T1000 (cell line): ENCODE measurements around the gene CCDC9.

Source experiments
- DNase-seq: peaks from one replicate; lab custom pipeline; 2025; ENCODE audit warnings: mixed read lengths; lab: John Stamatoyannopoulos, UW

CCDC9 gene

DNA sequence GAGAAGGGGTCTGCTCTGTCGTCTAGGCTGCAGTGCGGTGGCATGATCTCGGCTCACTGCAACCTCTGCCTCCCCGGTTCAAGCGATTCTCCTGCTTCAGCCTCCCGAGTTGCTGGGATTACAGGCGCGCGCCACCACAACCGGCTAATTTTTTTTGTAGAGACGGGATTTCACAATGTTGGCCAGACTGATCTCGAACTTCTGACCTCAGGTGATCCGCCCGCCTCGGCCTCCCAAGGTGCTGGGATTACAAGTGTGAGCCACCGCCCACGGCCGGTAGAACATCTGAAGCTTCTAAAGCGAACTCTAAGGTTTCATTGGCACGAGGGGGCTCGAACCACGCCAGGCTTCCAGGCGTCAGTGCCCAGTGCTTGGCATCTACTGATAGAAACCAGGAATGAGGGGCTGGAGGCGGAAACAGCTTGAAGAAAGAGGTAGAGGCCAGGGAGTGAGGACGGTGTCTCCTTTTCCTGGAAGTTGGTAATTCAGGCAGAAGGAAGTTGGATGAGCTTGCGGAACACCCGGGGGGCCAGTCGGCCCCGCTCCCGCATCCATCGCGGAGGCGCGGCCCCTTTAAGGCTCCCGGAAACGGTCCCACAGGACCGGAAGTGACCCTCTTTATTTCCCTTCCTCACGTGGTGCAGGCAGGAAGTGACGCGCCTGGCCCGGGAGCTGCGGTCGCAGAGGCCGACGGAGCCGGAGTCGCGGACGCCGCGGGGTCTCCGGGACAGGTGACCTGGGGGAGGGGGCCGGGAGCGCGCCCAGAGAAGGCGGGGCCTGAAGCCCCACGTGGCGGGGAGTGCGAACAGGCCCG lies at the start of gene CCDC9:
Gene CCDC9 (plus strand): TSS at position 647 of the 814 bp plus-strand sequence. CDS start 1,876 bp downstream, outside the sequence.
- no peak for DNase-seq

DNA sequence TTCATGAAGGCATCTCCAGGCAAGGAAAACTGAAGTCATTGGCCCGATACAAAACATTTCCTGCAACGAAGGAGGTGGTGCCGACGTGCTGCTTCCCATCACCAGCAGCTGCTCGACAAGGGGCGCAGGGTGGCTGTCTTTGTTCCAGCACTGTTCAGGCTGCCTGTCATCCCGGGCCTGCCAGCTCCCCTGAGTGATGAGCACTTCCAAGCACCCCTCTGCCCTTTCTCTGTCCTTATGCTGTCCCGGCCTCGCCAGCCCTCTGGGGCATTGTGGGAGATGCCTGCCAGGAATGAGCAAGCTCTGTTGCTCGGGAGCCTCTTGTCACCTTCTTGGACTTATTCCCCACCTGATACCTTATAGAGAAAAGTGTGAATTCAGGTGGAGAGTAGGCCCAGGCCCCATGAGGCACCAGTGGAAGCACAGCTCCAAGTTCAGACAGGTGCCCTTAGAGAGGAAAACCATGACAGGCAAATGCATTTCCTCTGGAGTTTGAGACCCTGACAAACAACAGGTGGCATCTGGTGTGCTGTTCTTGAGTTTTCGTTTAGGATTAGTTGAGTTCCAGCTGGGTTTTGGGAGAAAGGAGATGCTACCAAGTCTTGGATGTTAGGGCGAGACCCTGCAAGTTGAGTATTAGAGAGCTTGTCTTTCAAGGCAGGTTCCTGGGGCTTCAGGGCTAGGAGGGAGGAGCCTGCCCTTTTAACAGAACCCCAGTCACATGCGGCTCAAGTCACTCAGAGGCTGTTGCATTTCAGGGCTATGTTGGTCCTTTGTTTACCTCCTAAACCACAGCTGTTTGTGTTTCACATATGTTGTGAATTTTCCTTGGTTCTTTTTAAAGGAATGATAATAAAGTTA lies 46.8 kb upstream of the CCDC9 start:
- no peak for DNase-seq

GRCh38 chr19:47210180-47210490 lies 46.2 kb upstream of the CCDC9 start:
- no peak for DNase-seq

DNA sequence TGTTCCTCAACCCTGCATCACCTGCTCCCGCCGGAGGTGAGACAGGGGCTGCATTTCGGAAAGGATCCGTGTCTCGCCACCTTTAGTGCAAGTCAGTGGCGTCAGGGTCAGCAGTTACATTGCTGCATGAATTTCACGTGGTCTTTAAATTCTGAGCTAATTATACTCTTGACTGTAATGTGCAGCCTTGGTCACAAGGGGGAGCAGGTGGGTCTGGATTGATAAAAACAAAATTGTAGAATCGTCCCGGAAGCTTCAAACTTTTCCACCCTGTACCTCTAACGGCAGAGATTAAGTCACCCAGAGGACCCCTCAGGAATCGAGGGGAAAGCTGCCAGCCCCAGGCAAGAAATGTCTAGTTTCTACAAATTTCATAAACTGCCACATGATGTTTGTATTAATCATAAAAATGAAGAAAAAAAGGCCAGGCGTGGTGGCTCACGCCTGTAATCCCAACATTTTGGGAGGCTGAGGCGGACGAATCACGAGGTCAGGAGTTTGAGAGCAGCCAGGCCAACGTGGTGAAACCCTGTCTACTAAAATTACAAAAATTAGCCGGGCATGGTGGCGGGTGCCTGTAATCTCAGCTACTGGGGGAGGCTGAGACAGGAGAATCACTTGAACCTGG lies 45.5 kb upstream of the CCDC9 start:
- peak; percentile 32 for DNase-seq

DNA sequence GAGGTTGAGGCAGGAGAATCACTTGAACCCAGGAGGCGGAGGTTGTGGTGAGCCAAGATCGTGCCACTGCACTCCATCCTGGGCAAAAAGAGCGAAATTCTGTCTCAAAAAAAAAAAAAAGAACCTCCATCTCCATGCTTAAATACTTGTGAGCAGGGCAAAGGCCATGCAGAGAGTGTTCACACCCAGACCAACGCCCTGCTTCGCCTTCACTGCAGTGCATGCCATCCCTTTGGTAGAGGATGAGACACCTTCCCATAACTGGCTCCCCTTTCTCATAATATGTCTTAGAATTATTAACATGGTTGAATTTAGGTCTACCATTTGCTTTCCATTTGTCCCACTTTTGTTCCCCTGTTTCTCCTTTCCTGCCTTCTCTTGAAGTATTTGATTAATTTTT lies 40.7 kb upstream of the CCDC9 start:
- DNase-seq = no peak

DNA sequence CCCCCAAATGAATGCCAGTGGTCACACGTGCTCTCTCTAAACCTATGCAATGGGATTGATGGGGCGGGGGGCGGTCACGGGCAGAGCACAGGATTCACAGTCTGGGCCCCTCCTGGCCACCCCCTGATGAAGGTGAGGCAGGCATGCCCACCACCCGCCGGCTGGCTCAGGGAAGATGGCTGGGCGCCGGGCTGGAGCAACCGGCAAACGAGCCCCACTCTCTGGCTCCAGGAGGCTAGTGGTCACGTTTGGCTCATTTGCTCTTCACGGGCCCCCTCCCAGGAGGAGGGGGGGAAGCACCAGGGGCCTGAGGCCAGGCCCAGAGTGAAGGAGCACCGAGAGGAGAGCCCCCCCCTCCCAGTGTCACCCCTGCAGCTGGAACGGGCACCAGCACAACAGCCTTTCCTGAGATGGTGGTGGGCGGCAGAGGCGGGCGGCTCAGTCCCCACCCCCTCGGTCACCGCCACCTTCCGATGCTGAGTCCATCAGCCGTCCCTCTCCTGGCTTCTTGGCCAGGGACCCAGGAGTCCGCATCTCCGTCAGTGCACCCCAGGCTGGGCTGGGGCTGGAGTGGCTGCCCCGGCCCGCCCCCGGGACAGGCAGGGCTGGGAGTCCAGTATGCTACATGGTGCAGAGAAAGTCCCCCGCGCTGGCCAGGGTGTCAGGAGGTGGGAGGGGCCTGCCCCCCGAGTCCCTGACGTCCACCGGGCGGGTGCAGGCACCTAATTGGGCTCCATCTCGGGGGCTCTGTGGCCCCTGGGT lies 35.1 kb upstream of the CCDC9 start:
- DNase-seq = no peak

GRCh38 chr19:47221890-47222289 lies 34.4 kb upstream of the CCDC9 start:
- DNase-seq = no peak

DNA sequence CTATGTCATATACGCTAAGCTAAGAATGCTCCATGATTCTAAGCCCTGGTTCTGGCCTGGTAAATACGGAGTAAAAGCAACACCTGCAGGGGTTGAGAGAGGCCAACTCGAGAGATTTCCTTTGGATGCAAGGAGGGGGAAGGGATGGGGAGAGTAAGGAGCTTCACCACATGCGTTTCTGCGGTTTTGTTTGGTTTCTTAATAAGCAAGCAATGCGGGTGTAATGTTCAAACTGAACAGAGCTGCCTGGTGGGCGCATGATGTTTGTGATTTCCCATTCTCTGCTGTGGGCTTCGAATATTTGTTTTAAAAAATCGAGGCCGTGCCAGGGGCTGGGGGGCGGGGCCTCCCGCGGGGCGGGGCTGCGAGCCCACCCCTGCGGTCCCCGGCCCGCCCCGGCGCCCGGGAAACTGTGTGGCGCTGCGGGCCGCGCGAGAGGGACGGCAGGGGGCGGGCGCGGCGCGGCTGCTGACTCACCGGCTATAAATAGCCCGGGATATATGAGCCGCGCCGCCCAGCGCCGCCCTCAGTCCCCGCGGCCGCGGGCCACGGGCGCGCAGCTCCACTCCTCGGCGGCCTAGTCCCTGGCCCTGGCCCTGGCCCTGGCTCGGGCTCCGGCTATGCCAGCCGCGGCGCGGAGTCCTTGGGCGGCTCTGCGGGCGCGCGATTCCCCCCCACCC lies 30.4 kb upstream of the CCDC9 start:
- DNase-seq = peak; percentile 83

GRCh38 chr19:47226426-47227351 lies 29.6 kb upstream of the CCDC9 start:
- peak; percentile 34 for DNase-seq

DNA sequence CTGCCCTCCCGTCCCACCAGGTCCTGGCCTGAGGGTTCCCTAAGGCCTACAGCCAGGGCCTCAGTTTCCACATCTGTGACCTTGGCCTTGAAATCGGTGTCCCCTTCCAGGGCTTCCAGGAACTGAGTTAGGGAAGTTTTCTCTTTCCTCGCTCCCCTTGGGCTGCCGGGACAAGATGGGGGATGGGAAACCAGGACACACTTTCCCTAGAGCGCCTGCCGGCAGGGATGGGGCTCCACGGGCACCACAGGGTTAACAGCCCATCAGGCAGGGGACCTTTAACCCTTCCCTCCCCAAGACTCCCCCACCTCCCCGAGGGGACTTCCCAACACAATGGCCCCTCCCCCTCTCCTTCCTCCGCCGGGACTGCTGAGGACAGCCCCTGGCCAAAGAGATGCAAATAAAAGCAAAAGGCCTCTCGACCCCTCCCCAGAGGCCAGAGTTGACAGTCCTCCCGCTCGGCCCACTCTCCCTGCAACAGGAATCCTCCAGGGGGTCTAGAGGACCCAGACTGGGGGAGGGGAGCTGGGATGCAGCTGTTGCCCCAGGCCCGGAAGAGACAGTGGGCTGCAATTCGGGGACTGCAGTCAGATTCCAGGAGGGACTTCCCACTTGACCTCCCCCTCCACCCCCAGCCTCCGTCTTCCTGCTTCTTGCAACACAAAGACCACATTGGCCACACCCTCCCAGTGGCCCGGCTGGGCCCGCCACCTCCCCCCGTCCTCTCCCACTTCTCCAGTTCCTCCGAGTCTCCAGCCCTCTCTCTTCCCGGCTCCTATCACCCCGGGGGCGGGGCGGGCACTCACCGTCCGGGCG lies 28.8 kb upstream of the CCDC9 start:
- peak; percentile 83 for DNase-seq

GRCh38 chr19:47228168-47228936 lies 28.0 kb upstream of the CCDC9 start:
- peak; percentile 30 for DNase-seq

GRCh38 chr19:47228937-47229675 lies 27.2 kb upstream of the CCDC9 start:
- no peak for DNase-seq

- no peak for DNase-seq
Measured at GRCh38 chr19:47229676-47230053, 26.7 kb upstream of the CCDC9 start.

- peak; percentile 43 for DNase-seq
Measured at GRCh38 chr19:47230054-47230920, 26.0 kb upstream of the CCDC9 start.

DNA sequence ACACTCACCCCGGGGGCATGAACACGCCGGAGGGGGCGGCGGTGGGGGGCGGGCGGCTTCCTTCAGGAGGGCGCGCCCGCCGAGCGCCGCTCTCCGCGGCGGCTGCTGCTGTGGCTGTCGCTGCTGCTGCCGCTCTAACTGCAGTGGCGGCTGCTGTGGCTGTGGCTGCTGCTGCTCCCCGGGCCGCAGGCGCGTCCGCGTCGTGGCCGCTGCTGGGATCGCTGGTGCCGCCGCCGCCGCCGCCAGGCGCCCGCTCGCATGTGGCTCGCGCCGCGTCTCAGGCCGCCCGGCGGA lies 25.5 kb upstream of the CCDC9 start, which contains the start of gene BBC3:
Gene BBC3 (minus strand): TSS at position 279 of the 294 bp plus-strand sequence. CDS start 2,768 bp downstream, outside the sequence.
- no peak for DNase-seq

- peak; percentile 77 for DNase-seq
Measured at GRCh38 chr19:47231215-47232054, 24.9 kb upstream of the CCDC9 start.
